HG02678 (cell line): Measurements from ENCODE around the gene DNAH6.

Experiments used
- ATAC-seq: cut with Tn5 transposase; IDR thresholded peaks from one replicate; pipeline ENCODE4 v1.9.1; 2021; ENCODE audit warnings: mild to moderate bottlenecking, moderate library complexity; ENCODE audit not compliant: unreplicated experiment

DNAH6 gene

GRCh38 chr2:84686783-84687476 lies 170.6 kb downstream of the DNAH6 start:
- no peak for ATAC-seq

GRCh38 chr2:84687498-84688149 lies 171.3 kb downstream of the DNAH6 start:
- no peak for ATAC-seq

DNA sequence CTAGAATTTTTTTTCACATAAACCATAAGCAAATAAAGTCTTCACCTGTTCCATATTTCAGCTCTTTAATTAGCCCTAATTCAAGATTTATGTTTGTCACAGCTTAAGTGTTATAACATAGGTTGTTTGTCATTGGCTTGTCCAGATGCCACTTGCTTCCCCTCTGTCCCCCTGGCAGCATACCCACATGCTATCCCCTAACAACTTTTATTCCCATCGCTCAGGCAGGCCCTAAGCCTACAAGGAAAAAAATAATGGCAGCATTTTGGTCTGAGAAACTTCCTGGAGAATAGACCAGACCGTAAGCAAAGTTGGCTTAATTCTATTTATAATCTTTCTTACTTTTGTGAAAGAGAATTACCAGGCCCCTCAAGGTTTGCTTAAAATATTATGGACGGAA lies 173.9 kb downstream of the DNAH6 start:
- no peak for ATAC-seq

DNA sequence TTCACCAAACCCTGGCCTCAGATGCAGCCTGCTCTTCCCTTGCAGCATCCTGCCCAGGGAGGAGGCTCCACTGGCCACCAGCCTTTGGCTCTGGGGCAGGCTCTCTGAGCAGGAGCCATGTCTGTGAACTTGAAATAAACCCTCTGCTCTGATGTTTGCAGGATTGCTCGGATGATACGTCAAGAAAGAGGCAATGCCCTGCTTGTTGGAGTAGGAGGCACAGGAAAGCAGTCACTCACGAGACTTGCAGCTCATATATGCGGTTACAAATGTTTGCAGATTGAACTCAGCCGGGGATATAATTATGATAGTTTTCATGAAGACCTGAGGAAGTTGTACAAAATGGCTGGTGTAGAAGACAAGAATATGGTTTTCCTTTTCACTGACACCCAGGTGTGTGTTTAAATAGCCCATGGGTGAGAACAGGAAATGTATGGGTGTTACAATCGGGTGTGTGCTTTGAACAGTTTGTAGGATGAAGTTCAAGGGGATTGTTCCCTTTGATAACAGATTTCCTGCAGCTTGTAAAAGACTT lies 177.9 kb downstream of the DNAH6 start:
- no peak for ATAC-seq

DNA sequence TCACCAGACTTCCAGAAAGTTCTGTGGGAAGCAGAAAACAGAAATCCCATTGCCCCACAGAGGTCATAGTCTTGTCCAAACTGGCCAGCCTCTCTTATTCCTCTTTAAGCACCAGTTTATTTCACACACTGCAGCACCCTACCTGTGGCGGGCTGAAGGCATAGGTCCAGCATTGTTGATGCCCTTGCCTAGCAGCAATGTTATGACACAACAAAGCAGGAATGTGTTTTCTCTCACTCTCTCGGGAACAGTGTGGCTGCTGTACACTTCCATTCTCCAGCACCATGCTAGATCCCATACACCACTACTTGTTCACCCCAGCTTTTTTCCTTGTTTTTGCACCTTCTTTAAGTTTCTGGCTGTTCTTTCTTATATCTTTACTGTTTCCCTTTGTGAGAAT lies 181.6 kb downstream of the DNAH6 start:
- ATAC-seq, result no peak

GRCh38 chr2:84700006-84700405 lies 183.7 kb downstream of the DNAH6 start:
- ATAC-seq, result no peak

DNA sequence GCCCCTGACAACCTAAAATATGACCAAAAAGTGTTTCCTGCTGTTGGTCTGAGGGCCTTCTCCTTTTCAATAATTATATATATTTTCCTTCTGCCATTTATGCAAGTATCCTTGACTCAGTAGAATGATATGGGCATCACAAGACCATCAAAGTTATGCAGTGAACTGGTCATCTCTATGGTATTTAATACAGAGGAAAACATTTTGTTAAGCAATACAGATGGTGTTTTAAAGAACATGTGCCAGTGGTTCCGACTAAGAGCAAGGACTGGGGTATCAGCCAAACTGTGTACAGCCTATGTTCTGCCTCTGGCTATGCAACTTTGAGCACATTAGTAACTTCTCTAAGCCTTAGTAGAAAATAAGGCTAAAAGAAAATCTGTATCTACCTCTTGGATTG lies 185.6 kb downstream of the DNAH6 start:
- ATAC-seq, result no peak

- ATAC-seq, result no peak
Measured at GRCh38 chr2:84702941-84703340, 186.6 kb downstream of the DNAH6 start.

- no peak for ATAC-seq
Measured at GRCh38 chr2:84703831-84704230, 187.5 kb downstream of the DNAH6 start.

- ATAC-seq, result no peak
Measured at GRCh38 chr2:84704505-84705244, 188.4 kb downstream of the DNAH6 start.

GRCh38 chr2:84705858-84706257 lies 189.6 kb downstream of the DNAH6 start:
- ATAC-seq, result no peak

GRCh38 chr2:84708442-84708841 lies 192.1 kb downstream of the DNAH6 start:
- ATAC-seq, result no peak

DNA sequence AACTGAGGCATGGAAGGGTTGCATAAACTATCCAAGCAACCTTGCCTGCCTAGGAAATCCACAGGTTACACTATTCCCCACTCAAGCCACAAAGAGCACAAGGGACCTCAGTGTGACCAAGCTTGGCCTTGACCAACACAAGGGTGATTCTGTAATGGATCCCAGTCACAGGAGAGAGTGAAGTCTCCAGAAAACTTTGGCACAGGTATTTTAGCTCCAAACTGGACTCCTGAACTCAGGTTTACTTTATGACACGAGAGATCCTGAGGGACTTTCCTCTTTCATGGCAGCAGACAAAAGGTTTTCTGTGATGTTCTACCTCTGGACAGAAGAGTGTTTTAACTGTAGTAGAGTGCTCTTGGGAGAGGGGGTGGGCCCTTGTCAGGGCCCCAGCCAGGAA lies 195.4 kb downstream of the DNAH6 start:
- no peak for ATAC-seq

DNA sequence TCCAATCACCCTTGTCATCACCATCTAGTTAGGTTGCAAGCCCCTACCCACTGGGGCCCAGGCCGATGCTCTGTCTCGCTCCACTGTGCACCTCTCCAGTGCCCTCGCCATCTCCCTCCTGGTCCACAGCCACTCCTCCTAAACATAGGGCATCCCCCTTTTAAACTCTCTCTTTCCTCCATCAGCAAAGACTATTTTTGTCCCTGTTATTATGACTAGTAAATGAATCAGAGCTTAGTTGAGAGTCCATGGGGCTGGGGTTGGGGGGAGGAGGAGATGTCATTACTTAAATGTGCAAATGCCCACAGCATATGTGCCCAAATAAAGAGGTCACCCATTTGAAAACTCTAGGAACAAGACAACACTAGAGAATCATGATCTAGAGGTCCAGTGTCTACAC lies 197.1 kb downstream of the DNAH6 start:
- ATAC-seq, result no peak

GRCh38 chr2:84716564-84716963 lies 200.3 kb downstream of the DNAH6 start:
- ATAC-seq, result no peak

DNA sequence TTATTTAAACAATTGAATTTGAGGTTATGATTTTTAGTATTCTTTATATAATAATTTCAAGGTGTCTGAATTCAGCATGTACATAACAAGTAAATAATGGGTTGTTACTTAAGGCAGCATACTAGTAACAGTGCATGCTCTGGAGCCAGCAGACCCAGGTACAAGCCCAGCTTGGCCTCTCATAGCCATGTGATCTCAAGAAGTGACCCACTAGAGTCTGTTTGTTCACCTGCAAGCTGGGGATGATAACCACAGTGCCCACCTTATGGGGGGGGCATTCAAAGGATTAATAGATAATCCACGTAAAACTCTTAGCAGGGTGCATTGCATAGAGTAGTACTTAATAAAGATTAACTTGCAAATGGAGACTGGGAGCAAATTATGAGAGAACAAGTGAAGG lies 201.0 kb downstream of the DNAH6 start:
- no peak for ATAC-seq

GRCh38 chr2:84719434-84719833 lies 203.1 kb downstream of the DNAH6 start:
- ATAC-seq, result no peak

DNA sequence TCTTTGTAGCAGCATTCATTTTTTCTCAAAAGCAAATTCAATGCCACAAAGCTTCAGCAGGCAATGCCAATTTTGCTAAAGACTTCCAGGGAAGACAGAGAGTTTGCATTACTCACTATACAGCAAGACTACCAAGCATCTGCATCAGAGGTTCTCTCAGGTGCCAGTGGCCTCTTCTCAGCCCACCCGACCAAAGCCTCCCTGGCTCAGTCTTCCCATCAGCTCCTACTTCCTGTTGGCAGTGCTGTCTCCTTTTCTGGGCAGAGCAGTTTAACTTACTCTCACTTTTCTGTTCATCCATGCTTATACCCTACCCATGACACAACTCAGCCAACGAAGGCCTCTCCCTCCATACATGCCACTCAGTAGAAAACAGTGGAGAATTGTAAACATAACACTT lies 207.5 kb downstream of the DNAH6 start:
- no peak for ATAC-seq

DNA sequence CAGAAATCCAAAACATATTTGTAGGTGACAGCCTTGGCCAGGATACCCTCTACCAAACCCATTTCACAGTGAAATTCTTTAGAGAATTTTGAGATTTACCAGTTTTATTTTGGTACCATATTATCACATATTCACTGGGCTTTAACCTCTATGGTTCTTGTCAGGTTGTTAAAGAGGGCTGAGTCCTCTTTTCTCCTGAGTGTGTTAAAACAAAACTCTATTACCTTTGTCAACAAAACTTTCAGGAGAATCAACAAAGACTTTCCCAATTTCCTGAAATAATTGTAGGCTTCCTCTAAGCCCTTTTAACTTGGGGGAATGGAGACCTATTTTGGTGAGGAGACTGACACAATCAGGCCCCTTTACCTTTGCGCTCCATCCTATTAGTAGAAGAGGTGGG lies 209.4 kb downstream of the DNAH6 start:
- no peak for ATAC-seq

- no peak for ATAC-seq
Measured at GRCh38 chr2:84727315-84727714, 211.0 kb downstream of the DNAH6 start.

- ATAC-seq, result no peak
Measured at GRCh38 chr2:84729224-84729623, 212.9 kb downstream of the DNAH6 start.

DNA sequence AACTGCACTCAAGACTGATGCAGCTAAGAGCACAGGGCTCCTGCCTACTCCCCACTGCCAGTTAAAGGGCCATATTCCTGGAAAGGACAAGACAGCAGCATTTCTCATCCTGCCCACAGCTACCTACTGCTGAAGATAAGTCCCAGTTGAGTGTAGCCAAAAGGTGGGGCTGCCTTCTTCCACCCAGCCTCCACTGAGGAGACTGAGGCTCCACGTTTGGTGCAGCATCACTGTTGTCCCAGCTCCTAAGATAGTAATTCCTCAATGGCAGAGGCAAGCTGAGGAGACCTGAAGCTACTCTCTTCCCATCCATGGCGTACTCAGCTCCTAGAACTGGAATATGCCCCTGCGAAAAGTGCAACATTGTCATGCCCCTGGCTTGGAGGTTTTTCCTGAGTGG lies 214.9 kb downstream of the DNAH6 start:
- no peak for ATAC-seq
